ENCODE measurements around the gene ZNF169.

Gene ZNF169

DNA sequence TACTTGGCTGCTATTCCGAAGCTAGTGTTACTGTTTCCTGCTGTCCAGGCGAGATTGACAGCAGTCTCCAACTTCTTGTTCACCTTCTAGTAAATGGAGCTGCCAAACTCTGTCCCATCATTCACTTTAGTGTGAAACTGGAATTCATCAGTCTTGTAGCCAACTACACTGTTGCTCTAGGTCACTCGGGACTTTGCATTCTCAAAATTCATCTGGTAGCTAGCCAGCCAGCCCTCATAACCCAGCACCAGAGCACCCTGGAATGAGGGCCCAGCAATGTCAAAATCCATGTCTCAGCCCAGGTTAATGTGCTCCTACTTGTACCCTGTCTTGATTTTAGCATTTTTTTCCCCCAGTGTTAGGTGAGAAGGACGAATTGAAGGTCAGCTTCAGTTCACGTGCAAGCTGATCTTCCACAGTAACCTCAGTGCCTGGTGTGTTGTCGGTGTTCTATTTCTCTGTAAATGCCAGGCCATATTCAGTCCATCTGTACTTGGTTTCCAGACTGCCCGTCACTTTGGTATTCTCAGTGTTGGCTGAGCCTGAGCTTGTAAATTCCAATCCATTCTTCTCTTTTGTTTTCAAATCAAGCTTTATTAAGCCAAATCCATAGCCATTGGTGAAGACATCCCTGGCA lies 28.9 kb downstream of the ZNF169 start:
- H3K27me3 ChIP-seq (ENCODE audit: insufficient read depth, poor library complexity, severe bottlenecking), result no peaks in the 10 kb centered on the region
- no peak overlapping the region for H3K4me3 ChIP-seq (replicated peaks; ENCODE audit: insufficient read depth, low read length)
- no peak for TF ChIP-seq POLR2AphosphoS5 (IDR thresholded peaks at IDR 0.05; ENCODE audit: low read depth)
- no peak for TF ChIP-seq CTCF (IDR thresholded peaks at IDR 0.05; ENCODE audit: insufficient read depth, low read length)
- TF ChIP-seq REST (IDR thresholded peaks at IDR 0.05; ENCODE audit: insufficient replicate concordance, low read depth), result no peak
- no peak for TF ChIP-seq GABPA (IDR thresholded peaks at IDR 0.05; ENCODE audit: low read depth)
- TF ChIP-seq SPI1 (IDR thresholded peaks at IDR 0.05; ENCODE audit: borderline replicate concordance, low read depth), result no peak
- DNase-seq (ENCODE audit: low read depth in 1 of 2, low spot score in 1 of 2), result no peak
- no peak overlapping the region for H3K27ac ChIP-seq (replicated peaks)

DNA sequence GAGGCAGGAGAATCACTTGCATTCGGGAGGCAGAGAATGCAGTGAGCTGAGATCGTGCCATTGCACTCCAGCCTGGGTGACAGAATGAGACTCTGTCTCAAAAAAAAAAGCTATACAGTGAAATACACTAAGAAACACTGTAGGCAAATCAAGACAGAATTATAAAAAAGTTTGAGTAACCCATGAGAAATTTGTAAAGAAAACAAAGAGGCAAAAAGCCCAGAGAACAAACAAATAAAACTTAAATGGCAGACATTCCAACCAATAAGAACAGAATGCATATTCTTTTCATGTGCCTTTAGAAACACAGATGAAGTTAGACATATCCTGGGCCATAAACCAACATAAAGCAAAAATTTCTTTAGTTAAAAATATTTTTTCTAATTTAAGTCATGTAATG lies 30.6 kb downstream of the ZNF169 start:
- Histone ChIP-seq H3K4me3 (replicated peaks; ENCODE audit: insufficient read depth, low read length) (no peak overlapping the region), H3K27me3 (ENCODE audit: insufficient read depth, poor library complexity, severe bottlenecking) (no peaks in the 10 kb centered on the region), H3K27ac (replicated peaks) (no peak overlapping the region)
- no peak for TF ChIP-seq CTCF (IDR thresholded peaks at IDR 0.05; ENCODE audit: insufficient read depth, low read length)
- no peak for TF ChIP-seq POLR2AphosphoS5 (IDR thresholded peaks at IDR 0.05; ENCODE audit: low read depth)
- no peak for TF ChIP-seq SPI1 (IDR thresholded peaks at IDR 0.05; ENCODE audit: borderline replicate concordance, low read depth)
- TF ChIP-seq GABPA (IDR thresholded peaks at IDR 0.05; ENCODE audit: low read depth), result no peak
- TF ChIP-seq REST (IDR thresholded peaks at IDR 0.05; ENCODE audit: insufficient replicate concordance, low read depth), result no peak
- no peak for DNase-seq (ENCODE audit: low read depth in 1 of 2, low spot score in 1 of 2)

- H3K27me3 ChIP-seq (ENCODE audit: insufficient read depth, poor library complexity, severe bottlenecking), result no peaks in the 10 kb centered on the region
- H3K4me3 ChIP-seq (replicated peaks; ENCODE audit: insufficient read depth, low read length), result no peak overlapping the region
- H3K27ac ChIP-seq (replicated peaks), result no peak overlapping the region
- TF ChIP-seq CTCF (IDR thresholded peaks at IDR 0.05; ENCODE audit: insufficient read depth, low read length), result no peak
- no peak for TF ChIP-seq REST (IDR thresholded peaks at IDR 0.05; ENCODE audit: insufficient replicate concordance, low read depth)
- TF ChIP-seq POLR2AphosphoS5 (IDR thresholded peaks at IDR 0.05; ENCODE audit: low read depth), result no peak
- no peak for TF ChIP-seq SPI1 (IDR thresholded peaks at IDR 0.05; ENCODE audit: borderline replicate concordance, low read depth)
- no peak for TF ChIP-seq GABPA (IDR thresholded peaks at IDR 0.05; ENCODE audit: low read depth)
- DNase-seq (ENCODE audit: low read depth in 1 of 2, low spot score in 1 of 2), result no peak
Observed at GRCh38 chr9:94298949-94299599, 40.0 kb downstream of the ZNF169 start.
